Type B pancreatic cell (in vitro differentiated cells): ENCODE measurements around the gene MIB1. TPM values are rescaled to one million over a fixed set of nuclear protein-coding genes. Genes with fewer than 3 reads are reported as not detected.

Experiments
- DNase-seq: peaks from one replicate; pipeline ENCODE4 v3.0.0; 2021; ENCODE audit warnings: mixed read lengths; ENCODE audit not compliant: unreplicated experiment; ENCODE audit errors: extremely low spot score
- H3K27ac Mint-ChIP-seq: 2 replicates; pipeline ENCODE4 v1.8.0; 2021; ENCODE audit warnings: mild to moderate bottlenecking, mixed read lengths
- H3K27me3 Mint-ChIP-seq: 2 replicates; pipeline ENCODE4 v1.8.0; 2021; ENCODE audit warnings: mixed read lengths
- H3K36me3 Mint-ChIP-seq: 2 replicates; pipeline ENCODE4 v1.8.0; 2021; ENCODE audit warnings: mixed read lengths
- H3K4me1 Mint-ChIP-seq: one replicate; pipeline ENCODE4 v1.8.0; 2021; ENCODE audit warnings: mixed read lengths; ENCODE audit not compliant: unreplicated experiment
- H3K4me3 Mint-ChIP-seq: 2 replicates; pipeline ENCODE4 v1.8.0; 2021; ENCODE audit warnings: mild to moderate bottlenecking, mixed read lengths
- H3K9me3 Mint-ChIP-seq: 2 replicates; pipeline ENCODE4 v1.8.0; 2021; ENCODE audit warnings: mixed read lengths
- total RNA-seq: library from RNA; stranded (reverse); gene quantifications from 2 replicates; pipeline ENCODE4 v1.2.1, GENCODE V29; 2021; ENCODE audit warnings: low replicate concordance
- TF ChIP-seq, protein P1 (sequence below): fragments of 200-600 bp; sonication (generic); conservative IDR thresholded peaks from 2 replicates; pipeline ENCODE4 v1.5.0; 2021; ENCODE audit warnings: antibody characterized with exemption, mild to moderate bottlenecking

The MIB1 gene
- total RNA-seq, 1 donor from 2014 or later = 65.7 TPM

- DNase-seq = no peak
- Mint-ChIP-seq H3K9me3 (no peaks in the 10 kb centered on the region), H3K27ac (no peak overlapping the region), H3K36me3 (peaks cover 32% of the 10 kb centered on the region), H3K4me1 (peaks cover 4% of the 10 kb centered on the region), H3K4me3 (no peak overlapping the region), H3K27me3 (no peaks in the 10 kb centered on the region)
- TF ChIP-seq, protein P1, sequence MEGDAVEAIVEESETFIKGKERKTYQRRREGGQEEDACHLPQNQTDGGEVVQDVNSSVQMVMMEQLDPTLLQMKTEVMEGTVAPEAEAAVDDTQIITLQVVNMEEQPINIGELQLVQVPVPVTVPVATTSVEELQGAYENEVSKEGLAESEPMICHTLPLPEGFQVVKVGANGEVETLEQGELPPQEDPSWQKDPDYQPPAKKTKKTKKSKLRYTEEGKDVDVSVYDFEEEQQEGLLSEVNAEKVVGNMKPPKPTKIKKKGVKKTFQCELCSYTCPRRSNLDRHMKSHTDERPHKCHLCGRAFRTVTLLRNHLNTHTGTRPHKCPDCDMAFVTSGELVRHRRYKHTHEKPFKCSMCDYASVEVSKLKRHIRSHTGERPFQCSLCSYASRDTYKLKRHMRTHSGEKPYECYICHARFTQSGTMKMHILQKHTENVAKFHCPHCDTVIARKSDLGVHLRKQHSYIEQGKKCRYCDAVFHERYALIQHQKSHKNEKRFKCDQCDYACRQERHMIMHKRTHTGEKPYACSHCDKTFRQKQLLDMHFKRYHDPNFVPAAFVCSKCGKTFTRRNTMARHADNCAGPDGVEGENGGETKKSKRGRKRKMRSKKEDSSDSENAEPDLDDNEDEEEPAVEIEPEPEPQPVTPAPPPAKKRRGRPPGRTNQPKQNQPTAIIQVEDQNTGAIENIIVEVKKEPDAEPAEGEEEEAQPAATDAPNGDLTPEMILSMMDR = no peak
Measured at GRCh38 chr18:21853016-21853415, 112.4 kb downstream of the MIB1 start.

DNA sequence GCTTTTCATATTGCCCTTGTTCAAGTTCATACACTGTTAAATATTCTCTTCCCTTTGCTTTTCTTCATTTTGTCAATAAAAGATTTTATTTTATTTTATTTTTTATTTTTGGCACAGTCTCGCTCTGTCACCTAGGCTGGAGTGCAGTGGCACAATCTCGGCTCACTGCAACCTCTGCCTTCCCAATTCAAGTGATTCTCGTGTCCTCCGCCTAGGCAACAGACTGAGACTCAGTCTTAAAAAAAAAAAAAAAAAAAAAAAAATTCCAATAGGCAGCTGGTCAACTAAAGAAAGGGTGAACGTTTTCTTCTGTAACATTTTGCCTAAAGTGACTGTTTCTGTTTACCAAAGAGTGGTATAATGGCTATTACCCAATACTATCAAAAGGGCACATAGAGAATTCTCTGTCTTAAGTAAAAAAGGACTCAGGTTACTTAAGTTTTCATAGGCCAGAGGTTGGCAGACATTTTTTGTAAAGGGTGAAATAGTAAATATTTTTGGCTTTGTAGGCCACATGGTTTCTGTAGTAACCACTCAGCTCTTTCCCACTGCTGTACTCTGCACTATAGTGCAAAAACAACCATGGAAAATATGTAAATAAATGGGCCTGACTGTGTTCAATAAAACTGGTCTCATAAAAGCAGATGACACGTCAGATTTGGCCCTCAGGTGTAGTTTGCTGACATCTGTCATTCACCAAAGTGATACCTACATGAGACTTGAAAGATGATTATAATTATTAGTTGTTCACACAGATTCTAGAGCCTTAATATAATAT is 113.4 kb downstream of the MIB1 start:
- TF ChIP-seq, protein P1 = no peak
- Mint-ChIP-seq H3K27me3 (no peaks in the 10 kb centered on the region), H3K36me3 (peaks cover 30% of the 10 kb centered on the region), H3K4me1 (peaks cover 4% of the 10 kb centered on the region), H3K9me3 (no peaks in the 10 kb centered on the region), H3K27ac (no peak overlapping the region), H3K4me3 (no peak overlapping the region)
- no peak for DNase-seq

DNA sequence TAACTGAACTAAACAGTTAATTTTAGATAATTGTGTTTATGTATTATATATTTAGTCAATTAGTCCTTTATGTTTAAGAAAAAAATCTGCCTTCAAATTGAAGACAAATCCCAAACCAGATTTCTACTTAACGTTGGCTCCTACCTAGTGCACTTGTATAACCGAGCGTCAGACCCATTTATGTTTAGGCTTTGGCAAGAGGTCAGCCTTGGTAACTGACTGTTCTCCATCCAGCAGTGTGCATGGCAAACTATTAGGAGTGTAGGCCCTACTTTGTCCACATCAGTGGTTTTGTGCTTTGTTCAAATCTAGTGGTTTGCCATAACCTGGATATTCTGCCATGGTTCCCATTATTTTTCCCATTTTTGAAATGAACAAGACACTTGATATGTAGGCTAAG is 114.8 kb downstream of the MIB1 start:
- H3K36me3 Mint-ChIP-seq = peaks cover 37% of the 10 kb centered on the region
- H3K9me3 Mint-ChIP-seq = no peaks in the 10 kb centered on the region
- no peaks in the 10 kb centered on the region for H3K27me3 Mint-ChIP-seq
- peaks cover 4% of the 10 kb centered on the region for H3K4me1 Mint-ChIP-seq
- DNase-seq = no peak
- H3K27ac Mint-ChIP-seq = no peak overlapping the region
- TF ChIP-seq, protein P1 = no peak
- H3K4me3 Mint-ChIP-seq = no peak overlapping the region

GRCh38 chr18:21857871-21858270 is 117.3 kb downstream of the MIB1 start:
- no peak for DNase-seq
- Mint-ChIP-seq H3K4me3 (no peak overlapping the region), H3K36me3 (peaks cover 36% of the 10 kb centered on the region), H3K27me3 (no peaks in the 10 kb centered on the region), H3K9me3 (no peaks in the 10 kb centered on the region), H3K4me1 (no peaks in the 10 kb centered on the region), H3K27ac (no peak overlapping the region)
- TF ChIP-seq, protein P1 = no peak

DNA sequence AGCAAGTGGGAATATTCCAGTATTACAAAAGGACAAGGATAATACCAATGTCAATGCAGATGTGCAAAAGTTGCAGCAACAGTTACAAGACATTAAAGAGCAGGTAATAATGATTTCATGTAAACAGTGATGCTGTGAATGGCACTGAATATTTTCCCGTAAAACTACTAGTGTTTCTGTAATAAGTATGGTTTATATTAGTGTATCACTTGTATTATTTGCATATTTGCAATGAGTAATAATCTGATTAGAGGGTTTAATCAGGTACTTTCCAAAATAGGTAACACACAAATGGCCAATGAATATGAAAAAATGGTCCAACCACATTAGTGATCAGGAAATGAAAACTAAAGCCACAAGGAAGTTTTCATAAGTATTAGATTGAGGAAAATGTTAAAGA is 118.0 kb downstream of the MIB1 start:
- Mint-ChIP-seq H3K4me3 (no peak overlapping the region), H3K36me3 (peaks cover 41% of the 10 kb centered on the region), H3K27me3 (no peaks in the 10 kb centered on the region), H3K4me1 (no peaks in the 10 kb centered on the region), H3K27ac (no peak overlapping the region), H3K9me3 (no peaks in the 10 kb centered on the region)
- TF ChIP-seq, protein P1 = no peak
- DNase-seq = no peak
